Vagina (tissue), 2 donors: Measurements from ENCODE around the gene CASP6.

ENCODE experiments used
- CTCF ChIP-seq, 3 experiments: fragments of 450-650 bp in 2 of 3; fragments of 200-600 bp in 1 of 3; sonication (generic) in 1 of 3; IDR thresholded peaks; one replicate each; pipeline ENCODE4 v1.5.1; 2017 to 2019; ENCODE audit warnings: antibody characterized with exemption in 3 of 3, mild to moderate bottlenecking in 2 of 3, moderate library complexity in 2 of 3
- POLR2A ChIP-seq, 2 donors: fragments of 450-650 bp; IDR thresholded peaks; one replicate each; pipeline ENCODE4 v1.6.1; 2017; ENCODE audit warnings: antibody characterized with exemption in 2 of 2, mild to moderate bottlenecking in 2 of 2, moderate library complexity in 2 of 2

GRCh38 chr4:109730619-109731545, 27.6 kb upstream of the CASP6 start:
- TF ChIP-seq CTCF (IDR thresholded peaks at IDR 0.05) (no peak), POLR2A (IDR thresholded peaks at IDR 0.05) (no peak)
